NCI-H2196 treated with DMSO at 0.1 percent for 48 hours (cell line): ENCODE measurements around the gene PHF21A.
A peak's percentile ranks its signal among the peaks of the same experiment; 100 is the strongest.
"Not testable (repeated sequence)": the region's sequence is repeated elsewhere in the genome, so short reads cannot be mapped to it uniquely, and the experiment has no call there.

Experiments used
- DNase-seq: peaks from one replicate; lab custom pipeline; 2025; ENCODE audit not compliant: unreplicated experiment; lab: John Stamatoyannopoulos, UW

The PHF21A gene

DNA sequence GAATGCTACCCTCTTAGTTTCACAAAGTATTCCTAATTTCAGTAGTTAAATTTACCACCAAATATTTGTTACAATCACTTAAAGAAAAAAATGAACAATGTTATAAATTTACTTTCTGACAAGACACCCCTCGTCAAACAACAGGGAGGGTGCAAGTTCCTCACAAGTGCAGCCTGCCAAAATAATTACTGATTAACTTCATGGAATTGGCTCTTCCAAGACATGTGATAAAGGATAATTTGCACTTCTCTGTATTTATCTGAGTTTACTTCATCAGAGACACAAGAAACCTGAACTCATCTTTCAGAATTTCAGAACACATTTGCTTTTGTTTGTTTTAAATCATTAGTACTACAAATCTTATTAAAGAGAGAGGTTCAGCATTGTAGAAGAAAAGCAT lies 132.3 kb downstream of the PHF21A start:
- no peak for DNase-seq

- DNase-seq: no peak
Observed at GRCh38 chr11:45985212-45985611, 136.0 kb downstream of the PHF21A start.

DNA sequence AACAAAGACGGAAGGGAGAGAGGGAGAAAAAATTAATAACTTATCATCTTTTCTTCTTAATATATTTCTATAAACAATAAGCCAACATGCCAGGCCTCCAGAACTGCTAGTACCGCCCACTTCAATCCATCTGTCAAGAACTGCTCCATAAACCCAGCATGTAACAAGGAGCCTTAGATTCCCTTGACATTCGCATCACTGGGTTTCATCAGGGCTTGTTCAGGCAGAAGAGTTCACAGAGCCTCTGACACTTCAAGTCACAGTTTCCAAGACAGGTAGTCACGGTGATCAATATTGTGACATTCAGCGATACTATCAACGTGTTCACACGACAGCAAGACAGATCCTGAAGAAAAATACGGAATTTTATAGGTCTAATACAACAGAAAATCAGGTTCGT lies 137.1 kb downstream of the PHF21A start:
- no peak for DNase-seq

DNA sequence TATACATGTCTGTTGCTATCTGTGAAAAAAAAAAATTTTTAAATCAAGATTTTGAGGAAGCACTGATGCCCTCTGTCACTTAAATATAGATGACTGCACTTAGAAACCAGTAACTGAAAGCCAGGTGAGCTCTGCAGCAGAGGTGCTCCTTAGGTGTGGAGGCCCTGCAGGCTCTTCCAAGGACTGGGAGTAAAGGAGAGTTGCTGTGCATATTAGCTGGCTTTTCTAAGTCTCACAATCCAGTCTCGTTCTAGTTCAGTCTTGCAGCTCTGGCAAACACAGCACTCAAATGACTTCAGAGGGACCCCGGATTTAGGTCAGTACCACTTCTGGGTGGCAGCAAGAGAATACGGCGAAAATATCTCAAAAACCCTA lies 137.8 kb downstream of the PHF21A start:
- no peak for DNase-seq

DNA sequence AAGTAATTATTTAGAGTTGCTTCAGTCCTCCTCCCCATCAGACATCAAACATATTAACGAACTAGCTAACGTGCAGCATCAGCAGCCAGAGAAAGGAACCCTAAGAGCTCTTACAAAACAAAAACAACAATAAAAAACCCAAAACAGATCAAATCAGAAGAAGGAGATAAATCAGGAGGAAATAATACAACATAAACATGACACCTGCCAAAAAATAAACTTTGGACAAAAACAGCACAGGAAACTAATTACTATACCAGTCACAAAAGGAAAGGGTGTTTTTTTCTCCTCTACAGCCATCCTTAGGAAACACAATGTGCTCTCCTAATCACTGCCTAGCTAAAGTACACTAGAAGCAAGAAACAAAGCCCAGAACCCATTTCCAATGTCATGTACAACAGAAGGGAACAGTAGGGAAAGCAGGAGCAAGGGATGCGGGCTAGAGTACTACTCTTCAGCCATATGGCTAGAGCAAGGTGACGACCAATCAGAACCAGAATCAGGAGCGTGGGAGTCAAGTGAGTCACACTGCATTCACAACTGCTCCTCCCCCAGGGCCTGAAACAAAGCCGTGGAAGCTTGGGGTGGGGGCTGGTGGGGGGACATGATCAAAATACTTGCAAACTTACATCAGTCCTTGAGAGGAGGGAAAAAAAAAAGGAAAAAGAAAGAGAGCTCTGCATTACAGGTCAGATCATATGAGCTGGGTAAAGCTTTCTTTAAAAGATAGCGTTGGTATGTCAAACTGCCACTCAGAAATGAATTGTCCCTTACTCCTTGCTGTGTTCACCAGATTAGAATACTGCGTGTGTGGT lies 138.4 kb downstream of the PHF21A start:
- DNase-seq: no peak

GRCh38 chr11:45981826-45982225 lies 139.4 kb downstream of the PHF21A start:
- DNase-seq: not testable (repeated sequence)

DNA sequence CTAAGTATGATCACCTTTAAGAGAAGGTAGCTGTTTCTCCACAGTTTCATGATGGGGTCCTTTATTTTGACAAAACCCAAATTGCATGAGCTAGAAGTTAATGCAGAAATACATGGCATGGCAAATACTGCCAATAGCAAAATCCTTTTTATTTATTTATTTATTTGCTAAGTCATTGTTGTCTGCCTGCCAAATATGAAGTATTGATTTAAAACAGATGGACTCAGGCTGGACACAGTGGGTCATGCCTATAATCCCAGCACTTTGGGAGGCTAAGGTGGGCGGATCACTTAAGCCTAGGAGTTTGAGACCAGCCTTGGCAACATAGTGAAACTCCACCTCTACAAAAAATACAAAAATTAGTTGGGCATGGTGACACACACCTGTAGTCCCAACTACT lies 146.4 kb downstream of the PHF21A start:
- no peak for DNase-seq

DNA sequence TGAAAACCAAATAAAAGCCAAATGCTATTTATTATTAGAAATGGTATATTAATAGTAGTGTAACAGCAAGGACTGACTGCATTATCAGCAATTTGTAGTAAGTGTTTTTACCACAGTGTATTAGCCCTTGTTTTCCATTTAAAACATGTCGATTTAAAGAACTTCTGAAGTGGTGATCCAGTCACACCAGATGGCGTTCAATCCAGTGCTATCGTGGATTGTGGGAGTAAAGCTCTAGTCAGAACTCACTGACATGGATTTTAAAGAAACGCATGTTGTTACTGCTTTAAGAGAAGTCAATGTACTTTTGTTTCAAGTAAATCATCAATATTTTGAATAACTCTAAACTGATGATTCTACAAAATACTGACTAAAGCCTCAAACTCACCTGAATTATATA lies 147.7 kb downstream of the PHF21A start:
- DNase-seq: no peak

GRCh38 chr11:45968901-45969300 lies 152.4 kb downstream of the PHF21A start:
- no peak for DNase-seq

DNA sequence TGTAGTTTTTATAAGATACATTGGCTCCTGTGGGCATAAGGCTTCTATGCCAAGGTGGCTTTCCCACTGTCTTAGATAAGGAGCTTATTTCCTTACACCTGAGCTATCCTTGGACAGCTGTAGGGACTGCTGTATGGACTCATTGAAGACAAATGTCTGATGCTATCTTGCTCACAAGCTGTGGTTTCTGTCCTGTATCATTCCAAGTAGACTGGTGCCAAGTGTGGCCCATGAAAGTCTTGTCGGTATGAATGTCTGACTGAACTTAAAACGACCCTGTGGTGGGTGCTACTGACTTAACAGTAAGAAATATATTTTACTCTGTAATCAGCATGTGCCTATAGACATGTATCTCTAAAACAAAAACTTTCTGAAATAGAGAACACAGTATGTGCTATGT lies 153.7 kb downstream of the PHF21A start:
- no peak for DNase-seq

DNA sequence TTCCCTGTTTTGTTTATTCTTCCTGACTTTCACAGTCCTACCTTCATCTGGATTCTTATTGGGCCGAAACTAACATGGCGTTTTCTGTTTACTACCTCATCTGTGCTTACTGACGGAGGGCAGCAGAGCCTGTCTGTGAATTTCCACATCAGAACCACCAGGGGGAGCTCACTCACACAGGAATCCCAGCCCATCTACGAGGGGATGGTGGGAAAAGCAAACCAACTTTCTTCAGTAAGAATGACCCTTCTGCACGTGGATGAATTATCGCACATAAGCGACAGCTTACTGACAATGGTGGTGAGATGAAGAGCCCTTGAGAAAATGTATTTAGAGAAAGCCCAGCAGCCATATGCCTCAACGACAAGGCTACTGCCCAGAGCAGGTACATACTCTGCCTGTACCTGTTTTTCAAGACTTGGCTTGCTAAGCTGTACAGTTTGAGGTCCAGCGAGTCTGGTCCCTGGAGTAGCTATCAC lies 156.3 kb downstream of the PHF21A start:
- DNase-seq: peak; percentile 66

- no peak for DNase-seq
Observed at GRCh38 chr11:45961751-45962240, 159.5 kb downstream of the PHF21A start.

DNA sequence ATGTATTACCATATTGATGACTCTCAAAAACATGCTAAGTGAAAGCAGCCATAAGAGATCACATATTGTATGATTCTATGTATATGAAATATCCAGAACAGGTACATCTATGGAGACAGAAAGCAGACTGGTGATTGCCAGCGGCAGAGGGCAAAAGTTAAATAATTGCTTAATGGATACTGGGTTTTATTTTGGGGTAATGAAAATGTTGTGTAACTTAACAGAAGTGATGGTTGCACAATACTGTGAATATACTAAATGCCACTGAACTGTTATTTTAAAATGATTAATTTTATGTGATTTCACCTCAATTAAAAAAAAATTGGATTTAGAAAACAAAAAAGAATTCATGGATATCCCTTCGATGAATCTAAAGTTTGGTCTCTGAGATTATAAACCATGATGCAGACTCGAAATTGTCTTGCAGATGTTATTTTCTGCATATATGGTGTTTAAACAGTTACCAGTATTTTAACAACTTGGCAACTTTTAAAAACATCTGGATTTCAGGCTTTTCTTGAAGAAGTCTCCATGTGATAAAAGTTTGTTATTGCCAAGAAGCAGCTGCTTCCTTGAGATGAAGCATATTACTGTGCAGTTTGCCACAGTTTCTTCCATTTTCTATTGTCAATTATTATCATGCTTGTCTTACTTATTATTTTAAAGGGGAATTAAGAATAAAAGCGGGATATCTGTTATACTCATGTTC lies 160.7 kb downstream of the PHF21A start:
- no peak for DNase-seq

DNA sequence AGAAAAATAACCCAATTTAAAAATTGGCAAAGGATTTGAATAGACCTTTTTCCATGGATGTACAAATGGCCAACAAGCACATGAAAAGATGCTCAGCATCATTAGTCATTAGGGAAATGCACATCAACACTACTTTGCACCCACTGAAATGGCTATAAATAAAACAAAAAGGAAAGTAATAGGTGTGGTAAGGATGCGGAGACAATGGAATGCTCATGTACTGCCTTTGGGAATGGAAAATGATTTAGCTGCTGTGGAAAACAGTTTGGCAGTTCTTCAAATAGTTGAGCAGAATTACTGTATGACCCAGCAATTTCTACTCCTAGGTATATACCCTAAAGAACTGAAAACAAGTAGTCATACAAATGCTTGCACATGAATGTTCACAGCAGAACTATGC lies 161.4 kb downstream of the PHF21A start:
- no peak for DNase-seq

GRCh38 chr11:45949992-45950407 lies 171.3 kb downstream of the PHF21A start:
- DNase-seq: no peak

DNA sequence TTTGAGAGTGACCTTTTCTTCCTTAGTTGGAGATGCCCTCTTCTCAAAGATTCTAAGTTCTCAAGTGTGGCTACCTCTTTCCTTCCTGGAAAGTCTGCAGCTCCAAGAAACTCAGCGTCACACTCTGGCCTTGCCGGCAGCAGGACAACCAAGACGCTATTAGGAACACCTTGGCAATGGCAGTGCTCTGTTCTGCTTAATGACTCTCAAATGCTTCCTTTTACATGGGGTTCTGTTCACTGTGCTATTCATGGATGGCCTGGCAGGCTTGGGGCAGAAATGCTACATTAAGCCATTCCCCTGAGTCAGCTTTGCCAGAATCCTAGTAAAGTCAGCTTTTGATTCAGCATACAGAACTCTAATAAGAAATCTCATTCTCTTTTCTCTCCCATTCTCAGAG lies 172.9 kb downstream of the PHF21A start:
- DNase-seq: no peak

- no peak for DNase-seq
Observed at GRCh38 chr11:45947885-45948284, 173.4 kb downstream of the PHF21A start.

GRCh38 chr11:45945397-45945999 lies 175.8 kb downstream of the PHF21A start:
- DNase-seq: no peak

DNA sequence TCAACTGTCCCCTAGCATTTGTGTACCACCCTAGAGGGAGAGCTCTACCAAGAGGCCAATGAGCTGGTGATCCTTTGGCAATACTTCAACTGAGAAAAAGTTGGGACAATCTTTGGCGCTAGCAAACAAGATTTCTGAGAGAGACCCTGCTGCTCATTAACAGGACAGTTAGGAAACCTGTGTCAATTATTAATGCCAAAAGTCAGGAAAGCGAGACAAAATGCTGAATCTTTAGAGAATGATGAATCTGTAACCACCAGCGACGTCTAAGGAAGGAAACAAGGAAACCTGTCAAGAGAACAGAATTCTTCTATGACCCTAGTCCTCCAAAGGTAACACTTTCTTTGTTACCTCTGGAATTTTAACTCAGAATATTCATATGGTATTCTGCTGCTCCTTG lies 178.9 kb downstream of the PHF21A start:
- no peak for DNase-seq

- no peak for DNase-seq
Observed at GRCh38 chr11:45941285-45941684, 180.0 kb downstream of the PHF21A start.

DNA sequence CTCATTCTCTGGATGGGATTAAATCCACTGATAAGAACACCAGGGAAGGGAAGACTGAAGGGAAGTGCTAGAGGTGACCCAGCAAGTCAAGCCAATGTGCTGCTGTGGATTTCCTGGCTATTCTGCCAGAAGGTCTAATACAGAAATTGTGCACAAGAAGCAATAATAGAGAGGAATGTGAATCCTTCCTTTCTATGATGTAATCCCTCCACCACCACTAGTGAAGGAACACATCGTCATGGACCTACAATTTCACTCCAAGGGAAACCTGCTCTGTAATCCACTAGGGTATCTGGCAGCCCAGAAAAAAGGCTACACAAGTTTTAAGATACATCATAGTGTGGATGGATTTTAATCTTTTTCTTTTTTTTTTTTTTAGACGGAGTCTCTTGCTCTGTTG lies 181.4 kb downstream of the PHF21A start:
- DNase-seq: no peak

- no peak for DNase-seq
Observed at GRCh38 chr11:45937916-45938315, 183.3 kb downstream of the PHF21A start.
